Measurements from ENCODE around the gene A2ML1.

A2ML1 gene

DNA sequence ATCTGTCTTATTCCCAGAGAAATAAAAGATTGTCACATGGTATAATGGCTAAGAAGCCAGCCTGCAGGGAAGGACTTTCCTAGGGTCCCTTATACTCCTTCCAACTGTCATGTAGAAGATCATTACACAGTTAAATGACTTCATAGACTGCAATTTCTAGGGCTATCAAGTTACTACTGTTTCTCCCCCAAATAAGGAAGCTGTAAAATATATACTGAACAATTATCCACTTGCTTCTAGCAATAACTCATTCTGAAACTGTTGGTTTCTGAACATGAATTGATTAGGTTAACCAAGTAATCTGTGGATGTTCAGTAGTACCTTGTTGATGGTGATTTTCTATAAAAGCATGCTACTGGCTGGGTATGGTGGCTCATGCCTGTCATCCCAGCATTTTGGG, 44.6 kb downstream of the A2ML1 start:
- Histone ChIP-seq H3K9ac (ENCODE audit: low read depth, low read length) (no peak overlapping the region), H3K36me3 (ENCODE audit: control insufficient read depth, insufficient read depth, low read length) (no peaks in the 10 kb centered on the region), H3K4me3 (ENCODE audit: low read depth, low read length) (no peak overlapping the region), H3K9me3 (ENCODE audit: control insufficient read depth, insufficient read depth, low read length) (no peaks in the 10 kb centered on the region), H3K4me1 (ENCODE audit: control insufficient read depth, insufficient read depth, low read length) (no peaks in the 10 kb centered on the region), H3K27me3 (ENCODE audit: control insufficient read depth, insufficient read depth, low read length) (no peaks in the 10 kb centered on the region)

DNA sequence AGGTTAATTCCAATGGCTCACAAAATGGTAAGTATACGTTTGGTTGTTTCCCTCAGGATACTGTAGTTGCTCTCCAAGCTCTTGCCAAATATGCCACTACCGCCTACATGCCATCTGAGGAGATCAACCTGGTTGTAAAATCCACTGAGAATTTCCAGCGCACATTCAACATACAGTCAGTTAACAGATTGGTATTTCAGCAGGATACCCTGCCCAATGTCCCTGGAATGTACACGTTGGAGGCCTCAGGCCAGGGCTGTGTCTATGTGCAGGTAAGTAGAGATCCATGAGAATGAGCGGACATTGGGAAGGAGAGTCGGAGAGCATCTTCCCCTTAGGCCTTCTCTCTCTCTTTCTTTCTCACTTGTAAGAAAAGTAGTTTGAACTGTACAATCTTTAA, 45.4 kb downstream of the A2ML1 start:
- H3K4me3 ChIP-seq (ENCODE audit: low read depth, low read length) = no peak overlapping the region
- H3K9ac ChIP-seq (ENCODE audit: low read depth, low read length) = no peak overlapping the region
- no peaks in the 10 kb centered on the region for H3K4me1 ChIP-seq (ENCODE audit: control insufficient read depth, insufficient read depth, low read length)
- no peaks in the 10 kb centered on the region for H3K27me3 ChIP-seq (ENCODE audit: control insufficient read depth, insufficient read depth, low read length)
- H3K9me3 ChIP-seq (ENCODE audit: control insufficient read depth, insufficient read depth, low read length) = no peaks in the 10 kb centered on the region
- no peaks in the 10 kb centered on the region for H3K36me3 ChIP-seq (ENCODE audit: control insufficient read depth, insufficient read depth, low read length)

DNA sequence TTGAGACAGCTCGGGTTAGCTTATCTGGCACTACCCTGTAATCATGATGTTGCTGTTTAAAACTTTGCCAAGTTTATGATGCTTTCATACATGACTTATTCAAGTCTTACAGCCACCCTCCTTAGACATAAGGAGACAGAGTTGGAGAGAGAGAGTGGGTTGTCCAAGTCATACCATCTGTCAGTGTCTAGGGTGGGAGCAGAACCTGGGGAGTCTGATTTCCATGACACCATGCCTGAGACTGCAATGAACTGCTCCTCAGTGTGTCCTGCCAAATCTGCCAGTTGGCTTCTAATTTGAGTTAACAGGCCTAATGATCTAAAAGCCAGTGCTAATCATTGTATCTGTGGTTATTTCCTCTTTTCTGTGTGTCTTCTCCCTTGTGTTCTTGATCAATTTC, 48.2 kb downstream of the A2ML1 start:
- Histone ChIP-seq H3K4me3 (ENCODE audit: low read depth, low read length) (no peak overlapping the region), H3K27me3 (ENCODE audit: control insufficient read depth, insufficient read depth, low read length) (no peaks in the 10 kb centered on the region), H3K36me3 (ENCODE audit: control insufficient read depth, insufficient read depth, low read length) (no peaks in the 10 kb centered on the region), H3K9me3 (ENCODE audit: control insufficient read depth, insufficient read depth, low read length) (no peaks in the 10 kb centered on the region), H3K9ac (ENCODE audit: low read depth, low read length) (no peak overlapping the region), H3K4me1 (ENCODE audit: control insufficient read depth, insufficient read depth, low read length) (no peaks in the 10 kb centered on the region)

DNA sequence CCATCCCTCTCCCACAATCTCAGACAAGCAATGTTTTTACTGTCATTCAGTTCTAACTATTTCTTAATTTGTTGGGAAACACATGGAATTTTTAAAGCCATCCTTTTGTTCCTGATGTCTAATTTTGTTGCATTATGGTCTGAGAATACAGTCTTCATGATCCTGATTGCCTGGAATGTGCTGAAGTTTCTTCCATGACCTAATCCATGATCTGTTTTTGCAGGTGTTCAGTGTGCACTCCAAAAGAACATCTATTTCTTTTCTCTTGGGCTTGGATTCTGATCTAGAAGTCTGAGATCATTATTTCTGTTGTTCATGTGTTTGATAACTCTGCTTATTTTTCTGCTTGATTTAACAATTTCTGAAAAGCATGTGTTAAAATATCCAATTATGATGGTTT, 48.6 kb downstream of the A2ML1 start:
- no peaks in the 10 kb centered on the region for H3K36me3 ChIP-seq (ENCODE audit: control insufficient read depth, insufficient read depth, low read length)
- H3K9ac ChIP-seq (ENCODE audit: low read depth, low read length) = no peak overlapping the region
- H3K27me3 ChIP-seq (ENCODE audit: control insufficient read depth, insufficient read depth, low read length) = no peaks in the 10 kb centered on the region
- H3K9me3 ChIP-seq (ENCODE audit: control insufficient read depth, insufficient read depth, low read length) = no peaks in the 10 kb centered on the region
- no peaks in the 10 kb centered on the region for H3K4me1 ChIP-seq (ENCODE audit: control insufficient read depth, insufficient read depth, low read length)
- no peak overlapping the region for H3K4me3 ChIP-seq (ENCODE audit: low read depth, low read length)

DNA sequence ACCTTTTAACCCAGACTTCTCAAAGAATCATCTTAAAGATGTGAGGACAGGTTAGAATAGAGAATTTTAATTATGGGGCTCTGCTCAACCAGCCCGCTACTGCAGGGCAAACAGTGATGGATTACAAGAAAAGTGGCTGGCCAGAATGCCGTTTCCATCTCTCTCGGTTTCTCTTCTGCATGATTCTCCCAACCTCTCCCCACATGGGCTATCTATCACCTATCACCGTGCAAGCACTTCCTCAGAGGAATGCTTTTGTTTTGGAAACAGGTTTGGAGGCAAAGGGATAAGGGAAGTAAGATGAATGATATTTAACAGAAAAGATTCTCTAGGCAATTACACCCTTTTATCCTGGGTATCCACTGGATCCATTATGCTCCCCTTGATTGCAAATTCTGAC, 54.5 kb downstream of the A2ML1 start:
- no peak overlapping the region for H3K4me3 ChIP-seq (ENCODE audit: low read depth, low read length)
- no peaks in the 10 kb centered on the region for H3K36me3 ChIP-seq (ENCODE audit: control insufficient read depth, insufficient read depth, low read length)
- H3K27me3 ChIP-seq (ENCODE audit: control insufficient read depth, insufficient read depth, low read length) = no peaks in the 10 kb centered on the region
- no peak overlapping the region for H3K9ac ChIP-seq (ENCODE audit: low read depth, low read length)
- H3K4me1 ChIP-seq (ENCODE audit: control insufficient read depth, insufficient read depth, low read length) = no peaks in the 10 kb centered on the region
- H3K9me3 ChIP-seq (ENCODE audit: control insufficient read depth, insufficient read depth, low read length) = no peaks in the 10 kb centered on the region

DNA sequence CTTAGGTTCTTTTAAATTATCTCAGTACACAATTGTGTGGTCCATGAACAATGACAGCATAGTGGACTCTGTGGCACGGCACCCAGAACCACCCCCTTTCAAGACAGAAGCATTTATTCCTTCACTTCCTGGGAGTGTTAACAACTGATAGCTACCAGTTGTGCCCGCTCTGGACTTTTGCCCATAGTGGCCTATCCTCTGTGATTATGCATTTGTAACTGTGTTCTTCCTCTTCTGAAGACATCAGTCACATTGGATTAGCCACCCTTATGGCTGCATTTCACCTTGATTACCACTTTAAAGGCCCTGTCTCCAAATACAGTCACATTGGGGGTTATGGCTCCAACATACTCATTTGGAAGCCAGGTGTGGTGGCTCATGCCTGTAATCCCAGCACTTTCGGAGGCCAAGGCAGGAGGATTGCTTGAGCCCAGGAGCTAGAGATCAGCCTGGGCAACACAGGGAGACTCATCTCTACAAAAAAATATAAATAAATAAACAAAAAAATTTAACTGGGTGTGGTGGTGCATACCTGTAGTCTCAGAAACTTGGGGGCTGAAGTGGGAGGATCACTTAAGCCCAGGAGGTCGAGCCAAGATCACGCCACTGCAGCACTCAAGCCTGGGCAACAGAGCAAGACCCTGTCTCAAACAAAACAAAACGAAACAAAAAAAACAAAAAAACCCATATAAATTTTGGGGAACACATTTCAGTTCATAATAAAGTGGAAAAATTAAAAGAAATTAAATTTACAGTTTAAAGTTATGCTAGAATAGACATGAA, 64.3 kb downstream of the A2ML1 start:
- no peak overlapping the region for H3K9ac ChIP-seq (ENCODE audit: low read depth, low read length)
- peaks cover 3% of the 10 kb centered on the region for H3K4me1 ChIP-seq (ENCODE audit: control insufficient read depth, insufficient read depth, low read length)

DNA sequence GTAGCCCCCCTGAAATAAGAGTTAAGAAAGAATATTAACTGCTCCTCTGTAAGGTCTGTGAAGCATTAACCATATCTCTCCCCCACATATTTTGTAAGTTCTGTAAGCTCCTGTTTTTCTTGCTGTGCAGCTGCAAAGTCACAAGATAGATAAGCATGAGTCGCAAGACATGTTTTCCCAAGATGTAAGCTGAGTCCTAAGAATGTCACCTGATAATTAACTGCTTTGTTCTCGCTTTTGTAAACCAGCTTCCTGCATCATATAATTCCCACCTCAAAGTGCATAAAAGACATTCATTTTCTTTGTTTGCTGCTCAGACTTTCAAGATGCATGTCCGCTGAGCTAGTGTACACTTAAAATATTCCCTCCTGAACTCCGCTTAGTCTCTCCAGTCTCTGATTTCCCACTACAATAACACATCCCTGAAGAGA, 64.9 kb downstream of the A2ML1 start:
- Histone ChIP-seq H3K9ac (ENCODE audit: low read depth, low read length) (no peak overlapping the region), H3K9me3 (ENCODE audit: control insufficient read depth, insufficient read depth, low read length) (no peaks in the 10 kb centered on the region), H3K27me3 (ENCODE audit: control insufficient read depth, insufficient read depth, low read length) (no peaks in the 10 kb centered on the region), H3K4me3 (ENCODE audit: low read depth, low read length) (no peak overlapping the region), H3K4me1 (ENCODE audit: control insufficient read depth, insufficient read depth, low read length) (peaks cover 3% of the 10 kb centered on the region), H3K36me3 (ENCODE audit: control insufficient read depth, insufficient read depth, low read length) (no peaks in the 10 kb centered on the region)

More for the DNA sequence above, 64.3 kb downstream of the A2ML1 start:
- Histone ChIP-seq H3K36me3 (ENCODE audit: control insufficient read depth, insufficient read depth, low read length) (no peaks in the 10 kb centered on the region), H3K27me3 (ENCODE audit: control insufficient read depth, insufficient read depth, low read length) (no peaks in the 10 kb centered on the region), H3K9me3 (ENCODE audit: control insufficient read depth, insufficient read depth, low read length) (no peaks in the 10 kb centered on the region), H3K4me3 (ENCODE audit: low read depth, low read length) (no peak overlapping the region)

DNA sequence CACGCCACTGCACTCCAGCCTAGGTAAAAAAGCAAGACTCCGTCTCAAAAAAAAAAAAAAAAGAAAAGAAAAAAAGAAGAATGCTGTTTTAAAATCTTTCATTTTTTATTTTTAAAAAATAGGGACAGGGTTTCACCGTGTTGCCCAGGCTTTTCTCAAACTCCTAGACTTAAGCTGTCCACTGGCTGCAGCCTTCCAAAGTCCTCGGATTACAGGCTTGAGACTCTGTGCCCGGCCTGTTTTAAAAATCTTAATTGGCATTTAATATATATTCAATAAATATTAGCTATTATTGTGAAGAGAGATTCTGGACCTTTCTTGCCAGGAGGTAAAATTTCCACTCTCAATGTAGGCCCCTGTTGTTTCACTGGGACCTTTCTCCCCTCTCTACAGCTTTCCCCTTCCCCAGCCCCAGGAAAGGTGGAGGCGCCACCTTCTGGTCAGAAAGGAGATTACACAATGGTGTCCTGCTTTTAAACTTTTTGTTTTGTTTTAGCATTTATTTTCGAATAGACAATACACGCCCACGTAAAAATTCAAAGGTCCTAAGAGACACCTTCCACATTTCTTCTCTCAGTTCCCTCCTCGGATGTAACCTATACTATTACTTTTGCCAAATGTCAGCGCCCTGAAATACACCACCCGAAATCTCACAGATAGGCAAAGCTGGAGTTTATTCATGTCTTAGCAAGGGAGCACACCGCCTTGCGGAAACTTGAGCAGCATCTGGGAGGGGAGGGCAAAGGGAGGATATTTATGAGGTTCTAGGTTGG, 68.1 kb downstream of the A2ML1 start:
- no peaks in the 10 kb centered on the region for H3K27me3 ChIP-seq (ENCODE audit: control insufficient read depth, insufficient read depth, low read length)
- H3K9ac ChIP-seq (ENCODE audit: low read depth, low read length) = no peak overlapping the region
- no peaks in the 10 kb centered on the region for H3K9me3 ChIP-seq (ENCODE audit: control insufficient read depth, insufficient read depth, low read length)
- H3K4me3 ChIP-seq (ENCODE audit: low read depth, low read length) = peak overlapping the region; percentile 60
- no peaks in the 10 kb centered on the region for H3K36me3 ChIP-seq (ENCODE audit: control insufficient read depth, insufficient read depth, low read length)
- H3K4me1 ChIP-seq (ENCODE audit: control insufficient read depth, insufficient read depth, low read length) = peaks cover 3% of the 10 kb centered on the region

DNA sequence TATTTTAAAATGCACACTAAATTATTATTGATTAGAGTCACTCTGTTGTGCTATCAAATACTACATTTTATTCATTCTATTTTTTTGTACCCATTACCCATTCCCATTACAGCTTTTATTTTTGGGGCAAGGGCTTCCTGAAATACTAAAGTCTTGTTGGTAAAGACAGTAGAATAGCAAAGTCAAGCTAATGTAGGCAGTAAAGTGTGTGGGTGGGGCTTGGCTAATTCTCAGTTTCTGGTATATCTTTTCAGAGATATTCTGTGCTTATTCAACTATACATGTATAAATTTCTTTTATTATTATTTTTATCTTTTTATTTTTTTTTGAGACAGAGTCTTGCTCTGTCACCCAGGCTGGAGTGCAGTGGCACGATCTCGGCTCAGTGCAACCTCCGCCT, 69.6 kb downstream of the A2ML1 start:
- H3K4me1 ChIP-seq (ENCODE audit: control insufficient read depth, insufficient read depth, low read length) = peaks cover 3% of the 10 kb centered on the region
- no peaks in the 10 kb centered on the region for H3K9me3 ChIP-seq (ENCODE audit: control insufficient read depth, insufficient read depth, low read length)
- H3K9ac ChIP-seq (ENCODE audit: low read depth, low read length) = no peak overlapping the region
- no peak overlapping the region for H3K4me3 ChIP-seq (ENCODE audit: low read depth, low read length)
- no peaks in the 10 kb centered on the region for H3K27me3 ChIP-seq (ENCODE audit: control insufficient read depth, insufficient read depth, low read length)
- H3K36me3 ChIP-seq (ENCODE audit: control insufficient read depth, insufficient read depth, low read length) = no peaks in the 10 kb centered on the region

DNA sequence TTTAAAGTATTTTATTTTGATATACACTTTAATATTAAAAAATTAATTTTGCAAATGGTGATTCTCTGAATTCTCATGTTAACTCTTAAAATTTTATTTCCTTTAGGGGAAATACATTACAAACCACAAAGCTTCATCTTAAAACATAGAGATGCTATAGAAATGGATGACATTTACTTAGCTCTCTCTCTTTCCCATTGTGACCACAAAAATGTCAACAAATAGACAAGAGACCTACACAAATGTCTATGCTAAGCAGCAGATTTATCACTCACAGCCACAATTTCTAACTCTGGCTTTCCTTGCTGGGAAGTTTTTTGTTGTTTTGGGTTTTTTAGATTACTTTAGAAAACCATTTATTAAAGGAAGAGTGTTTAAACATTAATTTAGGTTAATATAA, 72.0 kb downstream of the A2ML1 start:
- H3K36me3 ChIP-seq (ENCODE audit: control insufficient read depth, insufficient read depth, low read length) = no peaks in the 10 kb centered on the region
- H3K27me3 ChIP-seq (ENCODE audit: control insufficient read depth, insufficient read depth, low read length) = no peaks in the 10 kb centered on the region
- no peak overlapping the region for H3K4me3 ChIP-seq (ENCODE audit: low read depth, low read length)
- no peak overlapping the region for H3K9ac ChIP-seq (ENCODE audit: low read depth, low read length)
- H3K9me3 ChIP-seq (ENCODE audit: control insufficient read depth, insufficient read depth, low read length) = no peaks in the 10 kb centered on the region
- H3K4me1 ChIP-seq (ENCODE audit: control insufficient read depth, insufficient read depth, low read length) = peaks cover 3% of the 10 kb centered on the region

DNA sequence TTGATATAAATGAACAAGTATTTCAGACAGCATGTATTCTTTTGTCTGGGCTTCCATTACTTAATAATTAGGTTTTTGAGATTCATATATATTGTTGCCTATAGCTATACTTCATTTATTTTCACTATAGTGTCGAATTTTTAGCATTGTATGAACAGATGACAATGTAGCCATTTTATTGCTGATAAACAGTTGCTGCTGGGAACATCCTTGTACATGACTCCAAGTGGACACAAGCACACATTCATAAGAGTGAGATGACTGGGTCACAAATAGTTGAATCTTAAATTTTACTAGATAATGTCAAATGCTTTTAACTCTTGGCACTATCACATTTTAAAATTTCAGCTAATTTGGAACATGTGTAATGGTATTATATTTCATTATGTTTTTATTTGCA, 72.6 kb downstream of the A2ML1 start:
- Histone ChIP-seq H3K9me3 (ENCODE audit: control insufficient read depth, insufficient read depth, low read length) (no peaks in the 10 kb centered on the region), H3K27me3 (ENCODE audit: control insufficient read depth, insufficient read depth, low read length) (no peaks in the 10 kb centered on the region), H3K4me1 (ENCODE audit: control insufficient read depth, insufficient read depth, low read length) (peaks cover 3% of the 10 kb centered on the region), H3K9ac (ENCODE audit: low read depth, low read length) (no peak overlapping the region), H3K4me3 (ENCODE audit: low read depth, low read length) (no peak overlapping the region), H3K36me3 (ENCODE audit: control insufficient read depth, insufficient read depth, low read length) (no peaks in the 10 kb centered on the region)

DNA sequence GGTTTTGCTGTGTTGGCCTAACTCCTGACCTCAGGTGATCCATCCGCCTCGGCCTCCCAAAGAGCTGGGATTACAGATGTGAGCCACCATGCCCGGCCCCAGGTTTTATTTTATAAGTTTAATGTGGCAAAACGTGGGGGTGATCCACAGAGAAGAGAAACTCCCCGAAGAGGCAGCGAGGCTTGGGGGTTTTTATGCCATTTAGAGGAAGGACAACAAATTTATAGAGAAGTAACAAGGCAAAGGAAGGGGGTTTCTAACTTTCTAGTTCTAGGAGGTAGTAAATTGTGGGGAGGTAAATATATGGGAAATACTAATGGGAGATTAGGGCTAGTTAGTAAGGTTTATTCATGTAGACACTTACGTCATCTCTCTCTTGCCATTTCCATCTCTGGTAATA, 74.7 kb downstream of the A2ML1 start:
- Histone ChIP-seq H3K9me3 (ENCODE audit: control insufficient read depth, insufficient read depth, low read length) (no peaks in the 10 kb centered on the region), H3K4me3 (ENCODE audit: low read depth, low read length) (no peak overlapping the region), H3K36me3 (ENCODE audit: control insufficient read depth, insufficient read depth, low read length) (no peaks in the 10 kb centered on the region), H3K27me3 (ENCODE audit: control insufficient read depth, insufficient read depth, low read length) (no peaks in the 10 kb centered on the region), H3K9ac (ENCODE audit: low read depth, low read length) (no peak overlapping the region), H3K4me1 (ENCODE audit: control insufficient read depth, insufficient read depth, low read length) (no peaks in the 10 kb centered on the region)

All from iPS-15b (cell line).